HG02840 (cell line): ENCODE results near the gene WDR18.

Source experiments
- ATAC-seq: cut with Tn5 transposase; IDR thresholded peaks from one replicate; pipeline ENCODE4 v1.9.1; 2021; ENCODE audit warnings: mild to moderate bottlenecking, moderate library complexity, moderate number of reproducible peaks; ENCODE audit not compliant: unreplicated experiment, low FRiP score

Gene WDR18

GRCh38 chr19:1038978-1039645 is 55.0 kb downstream of the WDR18 start:
- no peak for ATAC-seq

GRCh38 chr19:1039646-1040475 is 55.7 kb downstream of the WDR18 start, which contains the start of gene ABCA7:
TSS of gene ABCA7 (plus strand) at chr19:1040107. CDS start at chr19:1041362, 1,255 bp downstream.
- peak; percentile 61 for ATAC-seq

DNA sequence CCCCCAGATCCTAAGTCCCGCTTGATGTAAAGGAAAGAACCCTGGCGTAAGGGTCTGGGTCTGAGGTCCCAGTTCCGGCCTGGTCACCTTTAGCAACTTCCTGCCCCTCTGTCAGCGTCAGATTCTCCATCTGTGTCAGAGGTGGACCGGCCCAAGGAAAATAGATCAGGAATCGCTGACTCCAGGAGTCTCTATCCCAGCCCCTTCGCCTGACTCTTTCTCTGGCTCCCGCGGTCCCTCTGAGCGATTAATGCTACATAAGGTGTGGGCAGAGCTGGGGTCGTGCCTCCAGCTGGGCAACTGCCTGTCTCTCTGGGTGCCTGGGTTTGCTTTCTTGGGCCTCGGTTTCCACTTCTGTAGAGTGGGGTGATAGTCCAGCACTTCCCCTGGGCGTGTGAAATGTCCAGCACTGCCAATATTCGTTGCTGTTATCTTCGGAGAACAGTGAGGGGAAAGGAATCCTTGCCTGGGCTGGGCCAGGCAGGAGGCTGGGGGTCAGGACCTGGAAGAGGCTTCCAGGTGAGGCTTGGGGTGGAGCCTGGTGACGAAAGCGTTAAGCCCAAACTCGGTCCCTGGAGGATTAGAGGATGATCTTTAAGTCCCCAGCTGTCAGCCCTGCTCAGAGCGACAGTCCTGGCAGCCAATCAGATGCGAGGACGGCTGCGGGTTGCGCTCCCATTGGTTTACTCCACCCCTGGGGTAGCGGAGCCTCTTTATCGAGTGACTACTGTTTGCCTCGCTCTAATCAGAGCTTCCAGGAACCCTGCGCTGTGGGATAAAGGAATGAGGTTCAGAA is 56.5 kb downstream of the WDR18 start:
- peak; percentile 36 for ATAC-seq

GRCh38 chr19:1041272-1041834 is 57.2 kb downstream of the WDR18 start:
- no peak for ATAC-seq

DNA sequence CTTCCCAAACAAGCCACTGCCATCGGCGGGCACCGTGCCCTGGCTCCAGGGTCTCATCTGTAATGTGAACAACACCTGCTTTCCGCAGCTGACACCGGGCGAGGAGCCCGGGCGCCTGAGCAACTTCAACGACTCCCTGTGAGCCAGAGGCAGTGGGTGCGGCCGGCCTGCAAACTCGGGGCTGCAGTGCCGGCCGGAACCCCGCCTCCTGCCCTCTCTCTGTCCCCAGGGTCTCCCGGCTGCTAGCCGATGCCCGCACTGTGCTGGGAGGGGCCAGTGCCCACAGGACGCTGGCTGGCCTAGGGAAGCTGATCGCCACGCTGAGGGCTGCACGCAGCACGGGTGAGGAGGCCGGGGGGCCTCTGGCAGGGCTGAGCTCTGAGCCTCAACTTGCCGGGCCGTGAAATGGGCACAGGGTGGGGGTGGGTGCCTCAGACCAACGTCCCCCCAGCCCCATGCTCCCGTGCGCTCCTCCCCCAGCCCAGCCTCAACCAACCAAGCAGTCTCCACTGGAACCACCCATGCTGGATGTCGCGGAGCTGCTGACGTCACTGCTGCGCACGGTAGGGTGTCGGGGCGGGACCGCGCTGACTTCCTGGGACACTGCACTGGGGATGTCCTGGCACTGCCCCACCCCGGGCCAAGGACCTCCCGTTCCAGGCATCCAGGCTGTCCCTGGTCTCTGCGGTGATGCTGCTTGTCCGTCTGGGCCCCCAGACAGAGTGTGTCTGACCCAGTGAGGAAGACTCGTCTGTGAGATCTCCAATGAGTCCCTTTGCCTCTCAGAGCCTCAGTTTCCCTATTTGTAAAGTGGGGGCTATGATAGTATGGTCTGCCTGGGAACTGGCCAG is 57.9 kb downstream of the WDR18 start:
- no peak for ATAC-seq

GRCh38 chr19:1042689-1043511 is 58.8 kb downstream of the WDR18 start:
- ATAC-seq, result no peak
